K562 (cell line): ENCODE measurements around the gene TOM1. TPM values are rescaled to one million over a fixed set of nuclear protein-coding genes. Genes with fewer than 3 reads are reported as not detected.

Experiments used
- BACH1 ChIP-seq: fragments of 200-800 bp; sonication (Bioruptor generic); IDR thresholded peaks from 2 replicates; pipeline ENCODE4 v1.6.1; 2016; ENCODE audit warnings: missing genetic modification characterization, missing compliant biosample characterization
- CHAMP1 ChIP-seq: fragments of 450-650 bp; IDR thresholded peaks from 2 replicates; pipeline ENCODE4 v1.6.1; 2016; ENCODE audit warnings: mild to moderate bottlenecking
- ELF2 ChIP-seq: fragments of 250-450 bp; sonication (Bioruptor Pico); IDR thresholded peaks from 2 replicates; pipeline ENCODE4 v1.5.0; 2021; ENCODE audit warnings: mild to moderate bottlenecking
- ESRRB ChIP-seq: fragments of 250-450 bp; sonication (Bioruptor Pico); IDR thresholded peaks from 2 replicates; pipeline ENCODE4 v1.5.0; 2020; ENCODE audit warnings: mild to moderate bottlenecking, moderate library complexity, borderline replicate concordance
- FOXK1 ChIP-seq: sonication (generic); formaldehyde crosslinking; IDR thresholded peaks from 2 replicates; pipeline ENCODE4 v1.8.0; 2022; ENCODE audit warnings: missing genetic modification reagents, mild to moderate bottlenecking, borderline replicate concordance
- HBP1 ChIP-seq: fragments of 450-650 bp; formaldehyde crosslinking; IDR thresholded peaks from 2 replicates; pipeline ENCODE4 v1.4.0; 2022; ENCODE audit warnings: missing genetic modification characterization
- HOMEZ ChIP-seq: fragments of 250-450 bp; sonication (Bioruptor Pico); IDR thresholded peaks from 2 replicates; pipeline ENCODE4 v1.4.0; 2020; ENCODE audit warnings: mild to moderate bottlenecking, moderate library complexity
- KAT7 ChIP-seq: sonication (generic); formaldehyde crosslinking; IDR thresholded peaks from 2 replicates; pipeline ENCODE4 v1.8.0; 2022; ENCODE audit warnings: missing genetic modification reagents, mild to moderate bottlenecking, borderline replicate concordance
- LEF1 ChIP-seq: fragments of 450-650 bp; IDR thresholded peaks from 2 replicates; pipeline ENCODE4 v1.6.1; 2016; ENCODE audit warnings: mild to moderate bottlenecking
- MAZ ChIP-seq, 2 experiments: fragments of 450-650 bp in 1 of 2; sonication (generic) in 1 of 2; formaldehyde crosslinking; IDR thresholded peaks in 1 of 2; conservative IDR thresholded peaks in 1 of 2; 2 replicates each; pipeline versions ENCODE4 v1.4.0 to v1.5.0; 2020; ENCODE audit warnings: mild to moderate bottlenecking in 1 of 2, missing genetic modification reagents in 1 of 2
- NBN ChIP-seq: fragments of 450-650 bp; IDR thresholded peaks from 2 replicates; pipeline ENCODE4 v1.6.1; 2016; ENCODE audit warnings: low read depth, mild to moderate bottlenecking
- TAL1 ChIP-seq: fragments of 450-650 bp; IDR thresholded peaks from 2 replicates; pipeline ENCODE4 v1.6.1; 2016; ENCODE audit warnings: mild to moderate bottlenecking
- TBP ChIP-seq: optimal IDR thresholded peaks from 2 replicates; pipeline ENCODE3; 2011; ENCODE audit warnings: low read depth, low read length, improper control_type of control experiment
- XRCC3 ChIP-seq: fragments of 450-650 bp; IDR thresholded peaks from 2 replicates; pipeline ENCODE4 v1.6.1; 2017; ENCODE audit warnings: mild to moderate bottlenecking, moderate library complexity
- ZBTB9 ChIP-seq: fragments of 450-650 bp; formaldehyde crosslinking; IDR thresholded peaks from 2 replicates; pipeline ENCODE4 v1.4.0; 2020; ENCODE audit warnings: mild to moderate bottlenecking, moderate library complexity
- ZNF23 ChIP-seq: fragments of 250-450 bp; sonication (Bioruptor Pico); IDR thresholded peaks from 2 replicates; pipeline ENCODE4 v1.4.0; 2020; ENCODE audit warnings: mild to moderate bottlenecking
- ZNF311 ChIP-seq: fragments of 250-450 bp; sonication (Bioruptor Pico); IDR thresholded peaks from 2 replicates; pipeline ENCODE4 v1.4.0; 2020; ENCODE audit warnings: mild to moderate bottlenecking, moderate library complexity
- ZNF639 ChIP-seq, 2 experiments: fragments of 200-800 bp in 1 of 2; sonication (Bioruptor generic) in 1 of 2; sonication (generic) in 1 of 2; formaldehyde crosslinking in 1 of 2; IDR thresholded peaks in 1 of 2; conservative IDR thresholded peaks in 1 of 2; 2 replicates each; pipeline versions ENCODE4 v1.5.0 to v1.6.1; 2016 to 2020; ENCODE audit warnings: missing compliant biosample characterization in 1 of 2, missing genetic modification characterization in 1 of 2, missing genetic modification reagents in 1 of 2
- polyA plus RNA-seq, 8 experiments: library from polyadenylated mRNA; depleted of rRNA in 4 of 8; stranded (reverse) in 5 of 8; unstranded in 3 of 8; fragments of >200 nt; fragmentation: Nextera tagmentation in 2 of 8; fragmentation: Illumina TruSeq in 1 of 8; extraction: Ambion mirVana in 2 of 8; extraction: Trizol in 1 of 8; gene quantifications; 2 replicates each; pipeline versions ENCODE4 v1.2.1 to v1.2.3, GENCODE V29; 2011 to 2014; ENCODE audit warnings: inconsistent platforms in 1 of 8, missing spikeins in 1 of 8
- total RNA-seq, 7 experiments: library from RNA; depleted of rRNA in 6 of 7; stranded (reverse); fragments of >200 nt in 6 of 7; fragmentation: Illumina TruSeq in 2 of 7; extraction: Trizol in 2 of 7; gene quantifications; 2 replicates each; pipeline versions ENCODE4 v1.2.1 to v1.2.3, GENCODE V29; 2011 to 2021; ENCODE audit warnings: low replicate concordance in 1 of 7

The TOM1 gene
- total and polyA plus RNA-seq, 9 of the 15 experiments (the other 6 are each of a cell fraction or from before 2014, with no cell fraction given): 0.64 to 20.6 (median 12.0) TPM

GRCh38 chr22:35333220-35333619 lies 33.5 kb downstream of the TOM1 start (continued):
- TF ChIP-seq TAL1 (no peak), ESRRB (CRISPR knock-in tag) (no peak), TBP (no peak), ZNF23 (CRISPR knock-in tag) (no peak), XRCC3 (no peak), CHAMP1 (no peak), ZNF639 (CRISPR knock-in tag; conservative IDR thresholded peaks at IDR 0.05 in 1 of 2, IDR thresholded peaks at IDR 0.05 in 1 of 2) (no peak), ELF2 (CRISPR knock-in tag) (no peak), ZBTB9 (CRISPR knock-in tag) (no peak), FOXK1 (CRISPR knock-in tag) (no peak), BACH1 (no peak), MAZ (CRISPR knock-in tag; conservative IDR thresholded peaks at IDR 0.05 in 1 of 2, IDR thresholded peaks at IDR 0.05 in 1 of 2) (no peak), HBP1 (CRISPR knock-in tag) (no peak), NBN (no peak), HOMEZ (no peak), KAT7 (CRISPR knock-in tag) (no peak), ZNF311 (CRISPR knock-in tag) (no peak), LEF1 (no peak)
